ENCODE measurements around the gene RAB33A.

- TF ChIP-seq POLR2A (IDR thresholded peaks at IDR 0.05; ENCODE audit: low read depth, low read length) (no peak), TAF1 (IDR thresholded peaks at IDR 0.05; ENCODE audit: low read depth, low read length) (no peak), POU2F2 (IDR thresholded peaks at IDR 0.05; ENCODE audit: low read depth, low read length) (no peak)
Observed at GRCh38 chrX:130158311-130158710, 13.5 kb upstream of the RAB33A start.

Measured in GM12891 (cell line).